Measurements from ENCODE around the gene SLC6A11. TPM values are rescaled to one million over a fixed set of nuclear protein-coding genes. Genes with fewer than 3 reads are reported as not detected.

The SLC6A11 gene
- total and polyA plus RNA-seq, 2 of the 8 experiments (the other 6 are each of a cell fraction or from before 2014, with no cell fraction given): 0.78 to 1.5 TPM

GRCh38 chr3:10941972-10942371, 125.9 kb downstream of the SLC6A11 start:
- H3K18ac ChIP-seq (ENCODE audit: extremely low read depth, low read length): no peak overlapping the region
- no peak overlapping the region for H3K4ac ChIP-seq (replicated peaks; ENCODE audit: insufficient read length, low read depth, low read length)
- no peak overlapping the region for H3K23ac ChIP-seq (ENCODE audit: insufficient read length)
- H3K79me1 ChIP-seq (ENCODE audit: low read depth, low read length): no peaks in the 10 kb centered on the region
- no peak overlapping the region for H4K91ac ChIP-seq (replicated peaks; ENCODE audit: insufficient read length, low read length)
- no peak overlapping the region for H3K4me2 ChIP-seq (ENCODE audit: insufficient read depth in 1 of 2, low read depth in 2 of 2, low read length in 2 of 2)
- no peak overlapping the region for H2BK5ac ChIP-seq (ENCODE audit: low read depth, low read length)
- no peaks in the 10 kb centered on the region for H3K23me2 ChIP-seq (ENCODE audit: low read depth, low read length)
- H4K8ac ChIP-seq (ENCODE audit: extremely low read depth, insufficient read depth, low read length): no peak overlapping the region
- H3K9me3 ChIP-seq (ENCODE audit: insufficient read depth in 2 of 2, low read depth in 1 of 2, low read length in 1 of 2): peaks cover 12% of the 10 kb centered on the region in 2 experiments
- no peak overlapping the region for H3K14ac ChIP-seq (ENCODE audit: insufficient read length)
- no peak overlapping the region for H3K9ac ChIP-seq (replicated peaks in 1 of 4; ENCODE audit: extremely low read depth in 1 of 4, low read depth in 3 of 4, low read length in 3 of 4)
- peaks cover 0 to 2% of the 10 kb centered on the region in 2 experiments for H4K20me1 ChIP-seq (replicated peaks in 1 of 2; ENCODE audit: control insufficient read depth in 1 of 2, insufficient read depth in 2 of 2, low read length in 2 of 2)
- no peak overlapping the region for H4K5ac ChIP-seq (ENCODE audit: insufficient read length, low read depth, low read length)
- FAIRE-seq: no peak
- H3K27ac ChIP-seq (ENCODE audit: low read depth, low read length): no peak overlapping the region
- H3K4me1 ChIP-seq (replicated peaks in 1 of 4; ENCODE audit: control insufficient read depth in 3 of 4, insufficient read depth in 4 of 4, low read length in 3 of 4): no peaks in the 10 kb centered on the region
- no peak overlapping the region for H2AK5ac ChIP-seq (ENCODE audit: low read depth, low read length)
- WGBS, 2 experiments (ENCODE audit: extremely low coverage in 1 of 2, insufficient coverage in 1 of 2, insufficient read length in 1 of 2, insufficient replicate concordance in 2 of 2, low coverage in 1 of 2, low lambda C conversion rate in 2 of 2, missing lambda C conversion rate in 1 of 2): 79% methylated on average over 1 of the region's 1 CpG; no CpG with 5 or more reads in 1 of the 2 experiments
- H3K27me3 ChIP-seq (replicated peaks in 1 of 4; ENCODE audit: control insufficient read depth in 3 of 4, extremely low read depth in 1 of 4, insufficient read depth in 3 of 4, low read length in 3 of 4): no peaks in the 10 kb centered on the region; a peak in 1 of 7 replicates
- H2BK20ac ChIP-seq (ENCODE audit: low read length): no peak overlapping the region
- no peaks in the 10 kb centered on the region for H3K79me2 ChIP-seq (ENCODE audit: control insufficient read depth in 1 of 2, insufficient read depth in 2 of 2, low read length in 2 of 2)
- DNase-seq (ENCODE audit: low read depth in 1 of 2, low spot score in 2 of 2): peak in 1 of 2 experiments; percentile 86
- ChIA-PET POLR2A (ENCODE audit: partially characterized antibody) (no interaction called here), CTCF (ENCODE audit: partially characterized antibody) (interaction anchor here (0.6 to 10.7 kb wide), 53 partner anchors 8 to 1325 kb away, joined by 3 to 211 read pairs (median 5); partner anchors contain the start of gene SLC6A1)
- H3K36me3 ChIP-seq (ENCODE audit: control insufficient read depth in 2 of 4, insufficient read depth in 4 of 4, low read length in 3 of 4): no peaks in the 10 kb centered on the region
- no peak overlapping the region for H3K4me3 ChIP-seq (ENCODE audit: extremely low read depth in 1 of 4, insufficient read depth in 2 of 4, low read depth in 3 of 4, low read length in 4 of 4)
- H3K56ac ChIP-seq (replicated peaks; ENCODE audit: insufficient read length, low read depth, low read length): no peak overlapping the region
- TF ChIP-seq POLR2A (IDR thresholded peaks at IDR 0.05; ENCODE audit: control extremely low read depth in 1 of 2, low read depth in 2 of 2, low read length in 2 of 2) (no peak), RAD21 (IDR thresholded peaks at IDR 0.05 in 1 of 2, conservative IDR thresholded peaks at IDR 0.05 in 1 of 2; ENCODE audit: low read depth in 2 of 2, low read length in 2 of 2) (peak; percentile 46 to 56), CTCF (IDR thresholded peaks at IDR 0.05; ENCODE audit: control extremely low read depth in 1 of 3, insufficient read depth in 1 of 3, low read depth in 1 of 3, low read length in 3 of 3) (peak; percentile 73 to 92 (median 83))
- H2BK120ac ChIP-seq (replicated peaks; ENCODE audit: low read depth, low read length): no peak overlapping the region
- H2AFZ ChIP-seq (ENCODE audit: low read length): no peak overlapping the region
- no peak overlapping the region for H2BK15ac ChIP-seq (ENCODE audit: low read length)
- no peak overlapping the region for H2BK12ac ChIP-seq (ENCODE audit: low read depth, low read length)

Measured in H1 (cell line).